ENCODE measurements around the gene MASP2. TPM values are rescaled to one million over a fixed set of nuclear protein-coding genes. Genes with fewer than 3 reads are reported as not detected.

Gene MASP2
- total RNA-seq, 1 experiment from 2014 or later: 0.51 TPM

DNA sequence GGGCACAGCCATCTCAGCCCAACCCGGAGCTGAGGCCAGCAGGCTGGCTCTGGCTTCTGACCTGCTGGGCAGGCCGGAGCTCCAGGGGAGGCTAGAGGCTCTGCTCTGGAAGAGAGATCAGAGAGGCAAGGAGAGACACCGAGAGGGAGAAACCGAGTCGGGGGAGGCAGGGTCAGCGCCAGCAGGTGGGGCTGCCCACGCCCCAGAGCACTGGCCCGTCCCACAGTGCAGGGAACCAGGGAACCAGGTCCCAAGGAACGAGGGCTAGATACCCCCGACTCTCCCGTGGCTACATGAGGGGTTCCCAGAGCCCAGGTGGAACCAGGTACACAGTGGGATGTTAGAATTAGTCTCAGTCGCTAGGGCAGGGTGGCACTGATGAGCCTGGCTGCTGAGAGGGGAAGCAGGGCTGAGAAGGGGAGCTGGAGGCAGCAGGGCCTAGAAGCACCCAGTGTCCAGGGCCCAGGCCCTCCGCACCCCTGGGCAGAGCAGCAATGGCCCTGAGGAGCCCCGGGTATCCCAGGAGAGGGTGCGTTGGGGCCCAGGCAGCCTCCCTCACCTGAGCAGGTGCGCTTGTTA lies 2.1 kb downstream of the MASP2 start:
- no TSS peak for BruUV-seq (replicated peaks)
- H3K4me1 Mint-ChIP-seq (ENCODE audit: insufficient read depth, unreplicated experiment): no peaks in the 10 kb centered on the region

GRCh38 chr1:11044086-11044848 lies 2.8 kb downstream of the MASP2 start:
- TF ChIP-seq, protein P1, sequence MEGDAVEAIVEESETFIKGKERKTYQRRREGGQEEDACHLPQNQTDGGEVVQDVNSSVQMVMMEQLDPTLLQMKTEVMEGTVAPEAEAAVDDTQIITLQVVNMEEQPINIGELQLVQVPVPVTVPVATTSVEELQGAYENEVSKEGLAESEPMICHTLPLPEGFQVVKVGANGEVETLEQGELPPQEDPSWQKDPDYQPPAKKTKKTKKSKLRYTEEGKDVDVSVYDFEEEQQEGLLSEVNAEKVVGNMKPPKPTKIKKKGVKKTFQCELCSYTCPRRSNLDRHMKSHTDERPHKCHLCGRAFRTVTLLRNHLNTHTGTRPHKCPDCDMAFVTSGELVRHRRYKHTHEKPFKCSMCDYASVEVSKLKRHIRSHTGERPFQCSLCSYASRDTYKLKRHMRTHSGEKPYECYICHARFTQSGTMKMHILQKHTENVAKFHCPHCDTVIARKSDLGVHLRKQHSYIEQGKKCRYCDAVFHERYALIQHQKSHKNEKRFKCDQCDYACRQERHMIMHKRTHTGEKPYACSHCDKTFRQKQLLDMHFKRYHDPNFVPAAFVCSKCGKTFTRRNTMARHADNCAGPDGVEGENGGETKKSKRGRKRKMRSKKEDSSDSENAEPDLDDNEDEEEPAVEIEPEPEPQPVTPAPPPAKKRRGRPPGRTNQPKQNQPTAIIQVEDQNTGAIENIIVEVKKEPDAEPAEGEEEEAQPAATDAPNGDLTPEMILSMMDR (IDR thresholded peaks at IDR 0.05; ENCODE audit: unreplicated experiment): no peak
- no peak overlapping the region for H3K27ac Mint-ChIP-seq (ENCODE audit: low read depth, unreplicated experiment)
- no peaks in the 10 kb centered on the region for H3K9me3 Mint-ChIP-seq (ENCODE audit: unreplicated experiment)
- POLR2A ChIA-PET: no interaction called here
- H3K4me1 Mint-ChIP-seq (ENCODE audit: insufficient read depth, unreplicated experiment): no peaks in the 10 kb centered on the region
- no peaks in the 10 kb centered on the region for H3K27me3 Mint-ChIP-seq (ENCODE audit: insufficient read depth, unreplicated experiment)
- CTCF ChIA-PET: no interaction called here
- DNase-seq (ENCODE audit: unreplicated experiment): no peak
- intact Hi-C loops (cut with micrococcal nuclease): no loop called here
- H3K4me3 Mint-ChIP-seq (ENCODE audit: unreplicated experiment): no peak overlapping the region
- no TSS peak for BruUV-seq (replicated peaks)
- H3K36me3 Mint-ChIP-seq (ENCODE audit: insufficient read depth, unreplicated experiment): peaks cover 13% of the 10 kb centered on the region

More for the DNA sequence above, 2.1 kb downstream of the MASP2 start:
- Mint-ChIP-seq H3K27me3 (ENCODE audit: insufficient read depth, unreplicated experiment) (no peaks in the 10 kb centered on the region), H3K27ac (ENCODE audit: low read depth, unreplicated experiment) (no peak overlapping the region), H3K36me3 (ENCODE audit: insufficient read depth, unreplicated experiment) (peaks cover 13% of the 10 kb centered on the region), H3K9me3 (ENCODE audit: unreplicated experiment) (no peaks in the 10 kb centered on the region), H3K4me3 (ENCODE audit: unreplicated experiment) (no peak overlapping the region)
- no peak for DNase-seq (ENCODE audit: unreplicated experiment)
- ChIA-PET CTCF (interaction anchor here (9.9 kb wide), 1 partner anchor 7 kb away, joined by 64 read pairs; no protein-coding TSS in a partner anchor), POLR2A (no interaction called here)
- TF ChIP-seq, protein P1 (IDR thresholded peaks at IDR 0.05; ENCODE audit: unreplicated experiment): no peak
- intact Hi-C loops (cut with micrococcal nuclease): no loop called here

DNA sequence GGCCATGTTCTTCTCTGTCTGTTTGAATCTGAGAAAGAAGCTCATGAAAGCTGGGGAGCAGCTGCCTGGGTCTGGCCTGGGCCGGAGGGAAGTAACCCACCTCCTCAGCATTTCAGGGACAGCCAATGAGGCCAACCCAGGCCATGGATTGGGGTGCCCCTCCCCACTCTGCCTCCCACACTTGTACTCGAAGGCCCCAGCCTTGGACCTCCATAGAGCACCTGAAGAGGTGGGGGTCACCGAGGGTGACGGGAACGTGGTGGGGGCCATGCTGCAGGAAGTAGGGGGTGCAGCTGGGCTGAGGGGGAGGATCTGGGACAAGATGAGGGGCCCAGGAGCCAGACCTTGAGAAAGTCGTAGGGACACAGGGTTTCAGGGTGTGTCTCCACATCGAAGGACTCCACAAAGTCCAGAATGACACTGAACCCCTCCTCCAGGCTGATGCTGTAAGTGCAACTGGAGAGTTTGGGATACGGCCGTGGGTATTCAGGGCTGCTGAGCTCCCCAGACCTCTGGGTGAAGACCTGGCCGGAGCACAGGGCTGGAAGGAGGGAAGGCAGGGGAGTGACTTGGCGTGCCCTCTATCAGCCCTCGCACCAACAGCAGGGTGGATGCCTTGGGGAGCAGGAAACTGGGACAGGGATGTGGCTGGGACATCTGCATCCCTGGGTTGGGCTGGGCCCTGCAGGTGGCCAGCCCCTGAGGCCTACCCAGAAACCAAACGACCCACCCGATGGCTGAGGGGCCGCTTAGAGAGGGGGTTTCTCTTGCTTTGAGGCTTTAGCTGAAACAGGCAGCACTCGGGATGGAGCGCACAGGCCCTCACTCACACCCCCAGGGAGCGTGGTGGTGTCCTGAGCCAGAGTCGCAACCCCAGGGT lies 3.8 kb downstream of the MASP2 start:
- ChIA-PET CTCF (interaction anchor here (0.5 to 1.1 kb wide), 2 partner anchors 15 to 865 kb away, joined by 3 to 4 read pairs; no protein-coding TSS in a partner anchor), POLR2A (interaction anchor here (0.7 kb wide), 1 partner anchor 15 kb away, joined by 3 read pairs; no protein-coding TSS in a partner anchor)
- Mint-ChIP-seq H3K36me3 (ENCODE audit: insufficient read depth, unreplicated experiment) (peaks cover 7% of the 10 kb centered on the region), H3K27me3 (ENCODE audit: insufficient read depth, unreplicated experiment) (no peaks in the 10 kb centered on the region), H3K4me3 (ENCODE audit: unreplicated experiment) (no peak overlapping the region), H3K4me1 (ENCODE audit: insufficient read depth, unreplicated experiment) (no peaks in the 10 kb centered on the region), H3K27ac (ENCODE audit: low read depth, unreplicated experiment) (no peak overlapping the region), H3K9me3 (ENCODE audit: unreplicated experiment) (no peaks in the 10 kb centered on the region)
- TF ChIP-seq, protein P1 (IDR thresholded peaks at IDR 0.05; ENCODE audit: unreplicated experiment): no peak
- intact Hi-C loops (cut with micrococcal nuclease): no loop called here
- no peak for DNase-seq (ENCODE audit: unreplicated experiment)
- BruUV-seq (replicated peaks): no TSS peak

DNA sequence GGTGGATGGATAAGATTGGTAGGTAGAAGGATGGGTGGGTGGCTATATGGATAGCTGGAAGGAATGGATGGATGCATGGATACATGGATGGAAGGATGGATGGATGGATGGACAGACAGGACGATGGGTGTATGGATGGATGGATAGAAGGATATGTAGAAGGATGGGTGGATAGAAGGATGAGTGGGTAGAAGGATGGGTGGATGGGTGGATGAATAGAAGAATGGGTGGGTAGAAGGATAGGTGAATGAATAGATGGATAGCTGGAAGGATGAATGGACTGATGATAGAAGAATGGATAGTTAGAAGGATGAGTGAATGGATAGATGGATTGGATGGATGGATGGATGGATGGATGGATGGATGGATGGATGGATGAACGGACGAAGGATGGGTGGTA lies 5.0 kb downstream of the MASP2 start:
- intact Hi-C loops (cut with micrococcal nuclease): no loop called here

More for the DNA sequence above, 5.0 kb downstream of the MASP2 start:
- ChIA-PET CTCF (interaction anchor here (0.7 to 1.0 kb wide), 2 partner anchors 54 to 677 kb away, joined by 3 read pairs; no protein-coding TSS in a partner anchor), POLR2A (no interaction called here)
- TF ChIP-seq, protein P1 (IDR thresholded peaks at IDR 0.05; ENCODE audit: unreplicated experiment): no peak
- H3K27ac Mint-ChIP-seq (ENCODE audit: low read depth, unreplicated experiment): no peak overlapping the region
- DNase-seq (ENCODE audit: unreplicated experiment): no peak
- peaks cover under 1% of the 10 kb centered on the region for H3K36me3 Mint-ChIP-seq (ENCODE audit: insufficient read depth, unreplicated experiment)
- H3K9me3 Mint-ChIP-seq (ENCODE audit: unreplicated experiment): no peaks in the 10 kb centered on the region
- no peaks in the 10 kb centered on the region for H3K27me3 Mint-ChIP-seq (ENCODE audit: insufficient read depth, unreplicated experiment)
- BruUV-seq (replicated peaks): no TSS peak
- no peak overlapping the region for H3K4me3 Mint-ChIP-seq (ENCODE audit: unreplicated experiment)
- no peaks in the 10 kb centered on the region for H3K4me1 Mint-ChIP-seq (ENCODE audit: insufficient read depth, unreplicated experiment)
